Fibroblast of lung (primary cell): ENCODE data around the gene EDEM1. TPM values are rescaled to one million over a fixed set of nuclear protein-coding genes. Genes with fewer than 3 reads are reported as not detected.
A peak's percentile ranks its signal among the peaks of the same experiment; 100 is the strongest.

Experiments
- DNase-seq, 2 donors: peaks; one replicate each; pipeline versions ENCODE4 v3.0.0 to v3.0.0-alpha.2; 2010; ENCODE audit warnings: low read depth in 2 of 2
- H2AFZ ChIP-seq: 2 replicates; pipeline ENCODE4 v1.5.1; 2012; ENCODE audit warnings: low read length, control low read depth, inconsistent platforms
- H3K27ac ChIP-seq: 2 replicates; pipeline ENCODE4 v1.5.1; 2011; ENCODE audit warnings: low read length, control low read depth; ENCODE audit not compliant: insufficient read depth
- H3K27me3 ChIP-seq: 2 replicates; pipeline ENCODE4 v1.5.1; 2011; ENCODE audit warnings: mild to moderate bottlenecking, low read length; ENCODE audit not compliant: control insufficient read depth, insufficient read depth
- H3K36me3 ChIP-seq: 2 replicates; pipeline ENCODE4 v1.5.1; 2011; ENCODE audit warnings: low read length; ENCODE audit not compliant: control insufficient read depth, insufficient read depth
- H3K4me1 ChIP-seq: 2 replicates; pipeline ENCODE4 v1.5.1; 2011; ENCODE audit warnings: low read length; ENCODE audit not compliant: control insufficient read depth, insufficient read depth; ENCODE audit errors: extremely low read depth
- H3K4me2 ChIP-seq: 2 replicates; pipeline ENCODE4 v1.5.1; 2011; ENCODE audit warnings: low read length, control low read depth; ENCODE audit not compliant: insufficient read depth; ENCODE audit errors: extremely low read depth
- H3K4me3 ChIP-seq, 4 experiments: fragments of 200-600 bp in 1 of 4; sonication (generic) in 1 of 4; replicated peaks in 1 of 4; 2 replicates each; pipeline ENCODE4 v1.5.1; 2011 to 2016; ENCODE audit warnings: low read length in 4 of 4, low read depth in 3 of 4, mild to moderate bottlenecking in 3 of 4, control low read depth in 2 of 4, inconsistent platforms in 1 of 4, mixed read lengths in 1 of 4; ENCODE audit not compliant: insufficient read depth in 1 of 4; ENCODE audit errors: control extremely low read depth in 1 of 4
- H3K79me2 ChIP-seq: 2 replicates; pipeline ENCODE4 v1.5.1; 2012; ENCODE audit warnings: mild to moderate bottlenecking, low read length, inconsistent platforms; ENCODE audit not compliant: control insufficient read depth, insufficient read depth
- H3K9ac ChIP-seq: 2 replicates; pipeline ENCODE4 v1.5.1; 2011; ENCODE audit warnings: mild to moderate bottlenecking, low read length, control low read depth; ENCODE audit not compliant: insufficient read depth
- H3K9me3 ChIP-seq: 2 replicates; pipeline ENCODE4 v1.5.1; 2012; ENCODE audit warnings: low read depth, low read length; ENCODE audit not compliant: control insufficient read depth, insufficient read depth
- H4K20me1 ChIP-seq: 2 replicates; pipeline ENCODE4 v1.5.1; 2011; ENCODE audit warnings: low read length; ENCODE audit not compliant: control insufficient read depth, insufficient read depth; ENCODE audit errors: extremely low read depth
- EZH2 ChIP-seq: IDR thresholded peaks from 2 replicates; pipeline ENCODE4 v1.5.1; 2012; ENCODE audit warnings: low read length, control low read depth, mild to moderate bottlenecking; ENCODE audit errors: missing control alignments
- polyA plus RNA-seq, 2 donors: library from polyadenylated mRNA; depleted of rRNA in 1 of 2; stranded (reverse) in 1 of 2; unstranded in 1 of 2; fragments of >200 nt; gene quantifications; 2 replicates each; pipeline ENCODE4 v1.2.1, GENCODE V29; 2011 to 2012; ENCODE audit warnings: missing spikeins in 1 of 2
- total RNA-seq: library from RNA; depleted of rRNA; stranded (reverse); fragments of >200 nt; gene quantifications from 2 replicates; pipeline ENCODE4 v1.2.1, GENCODE V29; 2014
- TF ChIP-seq, protein P1 (sequence below), 2 donors: IDR thresholded peaks in 1 of 2; conservative IDR thresholded peaks in 1 of 2; 1 replicate in 1 of 2; 2 replicates in 1 of 2; pipeline ENCODE4 v1.5.1; 2011 to 2012; ENCODE audit warnings: low read length in 2 of 2, control low read depth in 1 of 2, inconsistent platforms in 1 of 2, low read depth in 1 of 2, mild to moderate bottlenecking in 1 of 2

The EDEM1 gene
- total and polyA plus RNA-seq, 2 donors (not counting 1 experiment from before 2014, with no cell fraction given), result 23.6 to 42.4 TPM

DNA sequence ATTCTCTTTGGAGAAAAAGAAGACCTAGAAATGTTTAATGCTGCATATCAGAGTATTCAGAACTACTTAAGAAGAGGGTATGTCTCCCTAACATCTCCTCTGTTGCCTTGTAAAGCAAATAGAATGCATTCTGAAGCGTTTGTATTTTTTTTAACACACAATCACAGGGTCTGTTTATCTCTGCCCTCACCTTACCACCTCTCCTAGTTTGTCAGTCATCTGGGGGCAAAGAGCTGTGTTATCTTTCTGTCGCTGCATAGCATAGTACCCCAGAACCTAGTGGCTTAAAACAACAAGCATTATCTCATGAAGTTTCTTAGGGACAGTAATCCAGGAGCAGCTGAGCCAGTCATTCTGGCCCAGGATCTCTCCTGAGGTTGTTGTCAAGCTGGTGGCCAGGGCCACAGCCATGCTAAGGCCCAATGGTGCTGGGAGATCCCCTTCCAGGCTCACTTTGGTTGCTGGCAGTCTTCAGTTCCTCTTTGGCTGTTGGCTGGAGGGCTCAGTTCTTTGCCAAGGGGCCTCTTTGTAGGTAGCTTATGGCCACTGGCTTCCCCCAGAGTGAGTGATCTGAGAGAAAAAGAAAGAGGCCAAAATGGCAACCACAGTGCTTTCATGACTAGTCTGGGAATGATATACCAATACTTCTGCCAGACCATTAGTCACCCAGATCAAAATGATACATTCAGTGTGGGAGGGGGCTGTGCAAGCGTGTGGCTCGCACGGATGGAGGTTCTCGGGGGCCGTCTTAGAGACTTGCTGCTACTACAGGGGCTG lies 17.8 kb downstream of the EDEM1 start:
- no peak for TF ChIP-seq EZH2
- TF ChIP-seq, protein P1, sequence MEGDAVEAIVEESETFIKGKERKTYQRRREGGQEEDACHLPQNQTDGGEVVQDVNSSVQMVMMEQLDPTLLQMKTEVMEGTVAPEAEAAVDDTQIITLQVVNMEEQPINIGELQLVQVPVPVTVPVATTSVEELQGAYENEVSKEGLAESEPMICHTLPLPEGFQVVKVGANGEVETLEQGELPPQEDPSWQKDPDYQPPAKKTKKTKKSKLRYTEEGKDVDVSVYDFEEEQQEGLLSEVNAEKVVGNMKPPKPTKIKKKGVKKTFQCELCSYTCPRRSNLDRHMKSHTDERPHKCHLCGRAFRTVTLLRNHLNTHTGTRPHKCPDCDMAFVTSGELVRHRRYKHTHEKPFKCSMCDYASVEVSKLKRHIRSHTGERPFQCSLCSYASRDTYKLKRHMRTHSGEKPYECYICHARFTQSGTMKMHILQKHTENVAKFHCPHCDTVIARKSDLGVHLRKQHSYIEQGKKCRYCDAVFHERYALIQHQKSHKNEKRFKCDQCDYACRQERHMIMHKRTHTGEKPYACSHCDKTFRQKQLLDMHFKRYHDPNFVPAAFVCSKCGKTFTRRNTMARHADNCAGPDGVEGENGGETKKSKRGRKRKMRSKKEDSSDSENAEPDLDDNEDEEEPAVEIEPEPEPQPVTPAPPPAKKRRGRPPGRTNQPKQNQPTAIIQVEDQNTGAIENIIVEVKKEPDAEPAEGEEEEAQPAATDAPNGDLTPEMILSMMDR (conservative IDR thresholded peaks at IDR 0.05 in 1 of 2, IDR thresholded peaks at IDR 0.05 in 1 of 2; ENCODE audit: low read depth in 1 of 2, low read length in 2 of 2), result no peak
- H3K27ac ChIP-seq, result no peak overlapping the region
- peaks cover 11% of the 10 kb centered on the region for H3K36me3 ChIP-seq
- H3K79me2 ChIP-seq, result no peaks in the 10 kb centered on the region
- H3K9me3 ChIP-seq, result no peaks in the 10 kb centered on the region
- no peak overlapping the region for H3K4me3 ChIP-seq
- no peaks in the 10 kb centered on the region for H3K4me1 ChIP-seq
- no peaks in the 10 kb centered on the region for H3K27me3 ChIP-seq
- H3K4me2 ChIP-seq, result no peak overlapping the region
- no peak overlapping the region for H3K9ac ChIP-seq
- no peak overlapping the region for H2AFZ ChIP-seq
- H4K20me1 ChIP-seq, result no peaks in the 10 kb centered on the region
- peak in 1 of 2 donors; percentile 92 for DNase-seq

DNA sequence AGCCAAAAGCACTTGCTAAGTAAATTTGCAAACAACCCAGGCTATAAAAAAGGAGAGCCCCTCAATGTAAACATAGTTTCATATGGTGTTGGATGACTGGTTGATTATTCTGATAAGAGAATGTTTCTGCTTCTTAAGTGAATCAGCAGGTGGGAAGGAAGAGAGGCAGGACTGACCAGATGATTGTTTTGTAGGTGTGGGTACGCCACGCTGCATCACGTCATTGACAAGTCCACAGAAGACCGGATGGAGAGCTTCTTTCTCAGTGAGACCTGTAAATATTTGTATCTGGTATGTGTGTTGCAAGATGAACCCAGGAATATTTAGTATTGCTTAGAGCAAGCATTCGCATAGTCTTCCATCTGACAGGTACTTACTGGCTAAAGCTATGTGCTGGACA lies 23.4 kb downstream of the EDEM1 start:
- Histone ChIP-seq H3K27me3 (no peaks in the 10 kb centered on the region), H3K79me2 (no peaks in the 10 kb centered on the region)

More for the DNA sequence above, 23.4 kb downstream of the EDEM1 start:
- Histone ChIP-seq H3K9ac (no peak overlapping the region), H3K9me3 (no peaks in the 10 kb centered on the region), H3K4me3 (no peak overlapping the region), H3K36me3 (peaks cover 13% of the 10 kb centered on the region), H4K20me1 (no peaks in the 10 kb centered on the region), H2AFZ (no peak overlapping the region), H3K27ac (no peak overlapping the region), H3K4me1 (no peaks in the 10 kb centered on the region), H3K4me2 (no peak overlapping the region)
- DNase-seq, result no peak
- TF ChIP-seq EZH2, result no peak
- TF ChIP-seq, protein P1 (conservative IDR thresholded peaks at IDR 0.05 in 1 of 2, IDR thresholded peaks at IDR 0.05 in 1 of 2; ENCODE audit: low read depth in 1 of 2, low read length in 2 of 2), result no peak
